Activated gamma-delta T cell treated with Interleukin-2 at 50 U/mL for 16 hours (primary cell): ENCODE measurements around the gene CNNM2.
"Not testable (repeated sequence)": the region's sequence is repeated elsewhere in the genome, so short reads cannot be mapped to it uniquely, and the experiment has no call there.

Experiments used
- DNase-seq: peaks from one replicate; pipeline ENCODE4 v3.0.0-alpha.2; 2020

Gene CNNM2

GRCh38 chr10:103111031-103111917 lies 193.2 kb downstream of the CNNM2 start:
- no peak for DNase-seq

- DNase-seq: no peak
These were observed 194.1 kb downstream of the CNNM2 start for GRCh38 chr10:103111918-103112877.

GRCh38 chr10:103114876-103115275 lies 196.8 kb downstream of the CNNM2 start:
- no peak for DNase-seq

GRCh38 chr10:103117247-103117646 lies 199.2 kb downstream of the CNNM2 start:
- no peak for DNase-seq

GRCh38 chr10:103120546-103120945 lies 202.5 kb downstream of the CNNM2 start:
- no peak for DNase-seq

GRCh38 chr10:103120977-103121735 lies 203.1 kb downstream of the CNNM2 start:
- no peak for DNase-seq

- no peak for DNase-seq
These were observed 205.4 kb downstream of the CNNM2 start for GRCh38 chr10:103123282-103124024.

- DNase-seq: no peak
These were observed 206.5 kb downstream of the CNNM2 start for GRCh38 chr10:103124420-103125096.

GRCh38 chr10:103125323-103126267 lies 207.5 kb downstream of the CNNM2 start:
- no peak for DNase-seq

- DNase-seq: no peak
These were observed 209.1 kb downstream of the CNNM2 start for GRCh38 chr10:103127241-103127640.

GRCh38 chr10:103130180-103130579 lies 212.1 kb downstream of the CNNM2 start:
- DNase-seq: not testable (repeated sequence)

GRCh38 chr10:103130910-103131309 lies 212.8 kb downstream of the CNNM2 start:
- DNase-seq: no peak

- not testable (repeated sequence) for DNase-seq
These were observed 217.1 kb downstream of the CNNM2 start for GRCh38 chr10:103135168-103135567.

GRCh38 chr10:103139803-103140202 lies 221.7 kb downstream of the CNNM2 start:
- DNase-seq: no peak
